Activated CD8-positive, alpha-beta memory T cell treated with anti-CD3 and anti-CD28 coated beads, Interleukin-2, amount 50 U/mL, for 1 hour (primary cell): ENCODE results near the gene IL1RAPL2.
"Not testable (repeated sequence)": the region's sequence is repeated elsewhere in the genome, so short reads cannot be mapped to it uniquely, and the experiment has no call there.

Experiments used
- DNase-seq: peaks from one replicate; pipeline ENCODE4 v3.0.0-alpha.2; 2020; ENCODE audit errors: extremely low read depth

The IL1RAPL2 gene

DNA sequence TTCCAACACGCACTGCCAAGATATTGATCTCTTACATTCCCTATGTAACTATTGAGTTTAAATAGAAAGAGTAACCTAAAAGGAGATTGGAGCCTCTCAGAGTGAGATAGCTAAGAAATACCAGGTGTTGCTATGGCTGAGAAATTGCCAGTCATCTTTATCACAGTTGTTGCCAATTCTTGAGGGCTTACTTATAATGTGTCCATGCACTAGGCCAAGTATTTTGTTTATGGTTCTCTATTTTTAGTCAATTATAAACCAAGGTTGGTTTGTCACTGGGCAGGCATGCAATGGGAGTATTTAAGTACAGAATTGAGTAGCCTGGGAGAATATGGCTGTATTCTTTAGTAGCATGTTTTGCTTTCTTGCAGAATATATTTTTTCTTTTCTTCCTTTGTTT is 452.9 kb downstream of the IL1RAPL2 start:
- no peak for DNase-seq

- not testable (repeated sequence) for DNase-seq
Measured at GRCh38 chrX:105028962-105029361, 463.0 kb downstream of the IL1RAPL2 start.

- no peak for DNase-seq
Measured at GRCh38 chrX:105038672-105039328, 472.8 kb downstream of the IL1RAPL2 start.

GRCh38 chrX:105050921-105051320 is 484.9 kb downstream of the IL1RAPL2 start:
- DNase-seq = no peak

- no peak for DNase-seq
Measured at GRCh38 chrX:105051364-105051763, 485.4 kb downstream of the IL1RAPL2 start.

GRCh38 chrX:105052926-105053325 is 486.9 kb downstream of the IL1RAPL2 start:
- no peak for DNase-seq

- no peak for DNase-seq
Measured at GRCh38 chrX:105063743-105064142, 497.7 kb downstream of the IL1RAPL2 start.

- no peak for DNase-seq
Measured at GRCh38 chrX:105098201-105098600, 532.2 kb downstream of the IL1RAPL2 start.

DNA sequence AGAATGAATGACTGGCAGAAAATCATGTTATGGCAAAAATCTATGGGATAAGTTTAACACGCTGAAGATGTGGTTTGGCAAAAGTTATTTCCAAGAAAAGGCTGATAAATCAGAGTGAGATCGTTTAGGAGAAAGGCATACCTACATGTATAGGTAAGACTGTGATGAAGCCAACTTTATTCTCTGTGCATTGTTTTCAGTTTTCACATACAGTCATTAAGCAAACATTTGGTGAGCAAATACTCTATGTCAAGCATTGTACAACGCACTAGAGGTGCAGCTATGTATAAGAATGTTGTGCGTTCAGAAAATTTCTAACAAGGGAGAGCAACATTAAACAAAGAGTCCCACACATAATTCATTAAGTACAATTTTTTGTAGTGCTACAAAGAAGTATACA is 532.8 kb downstream of the IL1RAPL2 start:
- no peak for DNase-seq

GRCh38 chrX:105101378-105101777 is 535.4 kb downstream of the IL1RAPL2 start:
- DNase-seq = no peak

DNA sequence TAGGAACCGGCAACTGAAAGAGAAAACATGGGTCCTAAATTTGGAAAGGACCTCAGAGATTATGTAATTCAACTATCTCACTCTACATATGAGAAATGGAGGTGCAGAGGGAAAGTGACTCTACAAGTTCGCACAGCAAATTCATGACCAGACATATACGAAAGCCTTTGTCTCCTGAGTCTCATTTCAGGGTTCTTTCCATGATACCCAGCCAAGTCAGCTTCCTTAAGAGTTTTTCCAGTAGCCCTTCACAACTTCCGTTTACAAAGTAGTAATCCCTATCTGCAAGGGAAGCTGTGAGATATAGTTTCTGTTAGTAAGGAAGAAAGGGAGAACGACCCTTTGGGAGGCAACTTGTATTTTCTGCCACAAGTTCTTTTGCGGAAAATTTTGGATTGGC is 543.9 kb downstream of the IL1RAPL2 start:
- DNase-seq = no peak

GRCh38 chrX:105114554-105115130 is 548.6 kb downstream of the IL1RAPL2 start:
- DNase-seq = no peak

GRCh38 chrX:105115596-105116320 is 549.8 kb downstream of the IL1RAPL2 start:
- not testable (repeated sequence) for DNase-seq

- no peak for DNase-seq
Measured at GRCh38 chrX:105116486-105116885, 550.5 kb downstream of the IL1RAPL2 start.

GRCh38 chrX:105117621-105118020 is 551.6 kb downstream of the IL1RAPL2 start:
- no peak for DNase-seq

DNA sequence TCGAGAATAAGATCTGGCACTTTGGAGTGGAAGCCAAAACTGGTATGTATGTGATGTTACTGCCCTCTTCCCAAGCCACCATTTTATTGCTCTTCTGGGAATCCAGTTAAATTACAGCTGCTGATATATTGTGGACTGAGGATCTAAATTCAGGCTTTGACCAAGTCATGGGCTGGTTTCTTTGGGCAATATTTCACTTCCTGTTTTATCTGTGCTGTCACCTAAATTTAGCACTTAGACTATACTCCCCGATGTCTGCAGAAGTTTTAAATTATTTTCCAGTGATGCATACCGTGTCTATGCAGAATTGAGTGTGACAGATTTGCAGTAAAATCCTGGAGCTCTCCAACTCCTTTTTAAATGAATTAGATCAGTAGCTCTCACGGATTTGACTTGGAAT is 554.5 kb downstream of the IL1RAPL2 start:
- DNase-seq = no peak

DNA sequence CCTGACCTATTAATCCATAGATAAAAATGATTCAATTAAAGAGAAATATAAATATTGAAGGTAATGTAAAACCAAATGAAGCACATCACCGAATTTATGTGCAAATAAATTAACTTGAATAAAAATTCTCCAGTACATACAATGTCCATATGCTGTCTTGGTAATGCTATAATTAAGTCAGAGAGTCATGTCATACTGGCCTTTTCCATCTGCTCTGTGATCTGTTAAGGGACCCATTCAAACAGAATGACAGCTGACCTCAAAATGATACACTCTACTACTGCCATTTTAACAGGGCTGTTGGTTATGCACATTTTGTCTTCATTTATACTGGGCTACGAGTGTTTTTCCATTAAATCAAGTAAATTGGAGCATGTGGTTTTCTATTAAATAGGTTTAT is 555.2 kb downstream of the IL1RAPL2 start:
- no peak for DNase-seq

DNA sequence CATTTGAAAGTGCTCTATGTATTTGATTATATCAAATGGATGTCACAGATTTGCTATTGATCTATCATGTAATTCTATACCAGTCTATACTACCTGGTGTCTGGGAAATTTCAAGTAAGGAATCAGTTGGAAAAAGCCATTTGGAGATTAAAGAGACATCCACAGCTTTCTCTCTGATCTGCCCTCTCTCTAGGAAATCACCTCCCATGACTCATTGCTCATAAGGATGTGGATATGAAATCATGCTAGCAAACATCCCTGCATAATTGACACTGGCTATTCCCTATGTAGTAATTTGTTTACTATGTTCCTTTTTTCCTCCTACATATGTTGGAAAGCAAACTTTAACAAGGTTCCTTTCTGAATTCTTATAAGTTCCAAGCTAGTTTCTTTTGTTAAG is 560.2 kb downstream of the IL1RAPL2 start:
- DNase-seq = no peak

GRCh38 chrX:105134273-105134672 is 568.3 kb downstream of the IL1RAPL2 start:
- DNase-seq = no peak

DNA sequence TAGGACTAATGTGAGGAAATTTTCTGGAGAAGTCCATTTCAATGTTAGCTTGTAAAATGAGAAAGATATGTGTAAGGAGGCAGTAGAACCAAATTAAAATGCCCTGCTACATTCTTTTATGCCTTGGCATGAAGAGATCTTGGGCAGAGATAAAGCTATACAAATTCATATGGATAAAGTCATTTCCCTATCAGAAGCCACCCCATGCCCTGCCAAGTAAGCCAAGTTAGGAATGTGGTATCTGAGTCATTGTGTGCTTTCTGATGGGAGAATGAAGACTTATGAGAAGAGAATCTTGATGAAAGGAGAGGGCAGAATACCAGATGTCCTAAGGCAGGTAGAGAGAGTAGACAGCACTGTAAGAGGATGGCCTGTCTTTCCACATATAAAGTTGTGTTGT is 570.8 kb downstream of the IL1RAPL2 start:
- DNase-seq = no peak

- DNase-seq = no peak
Measured at GRCh38 chrX:105150036-105150435, 584.0 kb downstream of the IL1RAPL2 start.

DNA sequence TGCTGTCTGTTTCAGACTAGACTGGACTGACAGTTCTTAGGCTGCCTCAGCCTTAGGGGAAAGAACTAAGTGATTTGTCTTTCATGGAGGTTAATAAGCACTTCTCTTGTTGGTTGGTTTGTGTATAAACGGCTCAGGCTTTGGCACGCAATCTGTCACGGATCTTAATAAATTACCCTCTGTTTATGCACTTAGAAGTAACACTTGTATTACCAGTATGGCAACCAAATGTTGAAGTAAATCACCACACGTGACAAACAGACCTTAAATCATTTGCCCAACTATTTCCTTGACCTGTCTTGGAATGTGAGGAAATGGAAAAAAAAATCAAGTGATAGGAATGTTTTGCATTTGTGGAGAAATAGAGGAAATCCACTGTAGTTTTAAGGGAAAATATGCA is 584.6 kb downstream of the IL1RAPL2 start:
- DNase-seq = no peak

DNA sequence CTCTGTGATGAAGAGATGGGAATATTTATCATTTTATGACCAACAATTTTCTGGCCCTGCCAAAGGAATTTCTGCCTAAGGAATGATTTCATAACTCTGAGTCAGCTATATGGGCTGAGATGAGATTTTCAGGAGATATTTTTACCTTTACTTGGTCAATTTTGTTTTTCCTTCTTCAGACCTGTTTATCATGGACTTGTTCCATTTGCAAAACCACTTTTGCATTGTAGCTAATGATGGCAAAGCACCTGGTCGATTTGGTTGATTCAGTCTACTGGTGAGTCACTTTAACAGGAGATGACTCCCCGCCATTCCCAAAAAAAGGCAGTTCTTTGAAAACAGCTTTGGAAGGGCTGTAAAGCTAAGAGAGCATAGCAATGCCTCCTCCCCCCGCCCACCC is 601.2 kb downstream of the IL1RAPL2 start:
- DNase-seq = no peak
